GM18519 (cell line): ENCODE results near the gene PRM2.

Experiments used
- ATAC-seq: cut with Tn5 transposase; IDR thresholded peaks from one replicate; pipeline ENCODE4 v1.9.1; 2021; ENCODE audit warnings: mild to moderate bottlenecking, moderate library complexity; ENCODE audit not compliant: unreplicated experiment, low FRiP score

Gene PRM2

GRCh38 chr16:11264155-11264832, 12.0 kb downstream of the PRM2 start:
- no peak for ATAC-seq

- ATAC-seq = no peak
Observed at GRCh38 chr16:11263737-11264136, 12.5 kb downstream of the PRM2 start.

- no peak for ATAC-seq
Observed at GRCh38 chr16:11262915-11263314, 13.4 kb downstream of the PRM2 start.

- no peak for ATAC-seq
Observed at GRCh38 chr16:11260596-11260966, 15.7 kb downstream of the PRM2 start.

- no peak for ATAC-seq
Observed at GRCh38 chr16:11259655-11260595, 16.4 kb downstream of the PRM2 start.

- ATAC-seq = no peak
Observed at GRCh38 chr16:11258553-11259492, 17.5 kb downstream of the PRM2 start.

- no peak for ATAC-seq
Observed at GRCh38 chr16:11257131-11257938, 18.9 kb downstream of the PRM2 start.

GRCh38 chr16:11256661-11257130, 19.6 kb downstream of the PRM2 start:
- no peak for ATAC-seq

- ATAC-seq = peak; percentile 35
Observed at GRCh38 chr16:11255737-11256660, 20.3 kb downstream of the PRM2 start, which contains the start of gene SOCS1. SOCS1 (minus strand) TSS chr16:11256204; CDS start chr16:11255478, 726 bp downstream.

GRCh38 chr16:11254913-11255736, 21.2 kb downstream of the PRM2 start:
- no peak for ATAC-seq

GRCh38 chr16:11253995-11254912, 22.0 kb downstream of the PRM2 start:
- ATAC-seq = no peak

GRCh38 chr16:11253009-11253994, 23.0 kb downstream of the PRM2 start:
- no peak for ATAC-seq

GRCh38 chr16:11252482-11252931, 23.8 kb downstream of the PRM2 start:
- ATAC-seq = no peak

- ATAC-seq = no peak
Observed at GRCh38 chr16:11251525-11252481, 24.5 kb downstream of the PRM2 start.
